Measurements from ENCODE around the gene STIM2.
"Not testable (repeated sequence)": the region's sequence is repeated elsewhere in the genome, so short reads cannot be mapped to it uniquely, and the experiment has no call there.

The STIM2 gene

DNA sequence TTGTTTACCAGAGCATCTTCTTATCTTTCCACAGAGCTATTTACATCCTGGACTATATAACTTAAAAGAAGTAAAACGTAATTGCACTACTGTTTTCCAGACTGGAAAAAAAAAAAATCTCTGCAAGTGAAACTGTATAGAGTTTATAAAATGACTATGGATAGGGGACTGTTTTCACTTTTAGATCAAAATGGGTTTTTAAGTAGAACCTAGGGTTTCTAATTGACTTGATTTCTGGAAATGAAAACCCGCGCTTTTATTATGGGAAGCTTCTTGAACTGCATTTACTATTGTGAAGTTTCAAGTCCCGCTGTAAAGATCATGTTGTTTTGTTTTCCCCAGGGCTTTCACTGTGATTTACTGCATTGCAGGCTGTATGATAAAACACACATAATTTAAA lies 162.7 kb downstream of the STIM2 start:
- no peak overlapping the region for H2BK15ac ChIP-seq (ENCODE audit: low read depth, poor library complexity, severe bottlenecking)

DNA sequence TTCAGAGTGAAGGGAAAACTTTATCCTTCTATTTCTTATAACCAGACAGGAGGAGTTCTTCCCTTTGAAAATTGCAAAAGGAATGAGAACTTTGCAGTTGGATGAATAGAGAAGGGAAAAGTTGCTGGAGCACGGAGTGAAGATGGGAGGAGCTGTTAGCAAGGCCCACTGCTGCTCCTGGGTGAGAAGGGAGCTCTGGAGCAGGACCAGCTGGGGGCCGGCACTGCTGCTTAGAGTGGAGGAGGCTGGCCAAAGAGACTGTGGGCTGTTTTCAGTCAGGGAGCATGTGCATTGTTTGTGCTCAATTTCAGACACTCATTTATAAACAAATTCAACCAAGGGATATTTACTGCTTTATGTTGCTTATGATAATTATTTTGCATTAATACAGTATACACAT lies 164.2 kb downstream of the STIM2 start:
- no peak overlapping the region for H2AFZ ChIP-seq (ENCODE audit: low read depth, low read length)
- H2BK15ac ChIP-seq (ENCODE audit: low read depth, poor library complexity, severe bottlenecking) = no peak overlapping the region
- WGBS = 0% methylated on average over 1 of the region's 2 CpGs
- no peak overlapping the region for H2BK5ac ChIP-seq (ENCODE audit: low read depth, low read length, poor library complexity, severe bottlenecking)
- no peak overlapping the region for H3K27ac ChIP-seq (ENCODE audit: low read length, poor library complexity, severe bottlenecking)
- H2BK12ac ChIP-seq (ENCODE audit: low read length in 2 of 2) = no peak overlapping the region
- DNase-seq = no peak
- H2AK5ac ChIP-seq (ENCODE audit: low read length, severe bottlenecking) = no peak overlapping the region
- no peak overlapping the region for H3K4ac ChIP-seq (ENCODE audit: low read depth in 1 of 2, low read length in 2 of 2)
- H2BK120ac ChIP-seq (ENCODE audit: low read depth, low read length) = no peak overlapping the region
- H3K27me3 ChIP-seq (ENCODE audit: control insufficient read depth in 1 of 2, insufficient read depth in 1 of 2, low read length in 2 of 2) = no peaks in the 10 kb centered on the region
- H3K9me3 ChIP-seq (ENCODE audit: control insufficient read depth, low read length) = no peaks in the 10 kb centered on the region
- H3K4me2 ChIP-seq (ENCODE audit: low read length, poor library complexity, severe bottlenecking) = peak overlapping the region; percentile 31
- H4K8ac ChIP-seq (ENCODE audit: low read length) = no peak overlapping the region
- no peak overlapping the region for H4K91ac ChIP-seq (ENCODE audit: low read length)
- peaks cover 4 to 26% of the 10 kb centered on the region in 2 experiments for H3K36me3 ChIP-seq (ENCODE audit: control insufficient read depth in 1 of 2, insufficient read depth in 2 of 2, low read depth in 1 of 2, low read length in 2 of 2)
- H3K18ac ChIP-seq (ENCODE audit: low read depth in 1 of 2, low read length in 2 of 2) = no peak overlapping the region
- no peak overlapping the region for H3K14ac ChIP-seq (ENCODE audit: low read length in 2 of 2)
- H3K23ac ChIP-seq (ENCODE audit: low read length in 2 of 2) = no peak overlapping the region
- no peaks in the 10 kb centered on the region for H3K79me1 ChIP-seq (replicated peaks; ENCODE audit: low read length, poor library complexity, severe bottlenecking)
- no peak overlapping the region for H3K9ac ChIP-seq (ENCODE audit: low read length)
- no peak overlapping the region for H3K4me3 ChIP-seq (ENCODE audit: insufficient read depth in 1 of 2, low read depth in 1 of 2, low read length in 2 of 2)
- H3K4me1 ChIP-seq (ENCODE audit: control insufficient read depth, insufficient read depth, low read depth, low read length) = peaks cover 1% of the 10 kb centered on the region

More for the DNA sequence above, 162.7 kb downstream of the STIM2 start:
- no peak overlapping the region for H3K14ac ChIP-seq (ENCODE audit: low read length in 2 of 2)
- no peak overlapping the region for H2BK5ac ChIP-seq (ENCODE audit: low read depth, low read length, poor library complexity, severe bottlenecking)
- no peaks in the 10 kb centered on the region for H3K27me3 ChIP-seq (ENCODE audit: control insufficient read depth in 1 of 2, insufficient read depth in 1 of 2, low read length in 2 of 2)
- no peak overlapping the region for H4K91ac ChIP-seq (ENCODE audit: low read length)
- H2AK5ac ChIP-seq (ENCODE audit: low read length, severe bottlenecking) = no peak overlapping the region
- no peak overlapping the region for H3K4me2 ChIP-seq (ENCODE audit: low read length, poor library complexity, severe bottlenecking)
- no peak overlapping the region for H3K23ac ChIP-seq (ENCODE audit: low read length in 2 of 2)
- H2BK120ac ChIP-seq (ENCODE audit: low read depth, low read length) = no peak overlapping the region
- no peak overlapping the region for H2BK12ac ChIP-seq (ENCODE audit: low read length in 2 of 2)
- no peak overlapping the region for H2AFZ ChIP-seq (ENCODE audit: low read depth, low read length)
- no peak overlapping the region for H4K8ac ChIP-seq (ENCODE audit: low read length)
- H3K9ac ChIP-seq (ENCODE audit: low read length) = no peak overlapping the region
- H3K79me1 ChIP-seq (replicated peaks; ENCODE audit: low read length, poor library complexity, severe bottlenecking) = no peaks in the 10 kb centered on the region
- peaks cover 1% of the 10 kb centered on the region for H3K4me1 ChIP-seq (ENCODE audit: control insufficient read depth, insufficient read depth, low read depth, low read length)
- no peak for DNase-seq
- no peaks in the 10 kb centered on the region for H3K9me3 ChIP-seq (ENCODE audit: control insufficient read depth, low read length)
- H3K4ac ChIP-seq (ENCODE audit: low read depth in 1 of 2, low read length in 2 of 2) = no peak overlapping the region
- 39% methylated on average over 4 of the region's 4 CpGs for WGBS
- H3K4me3 ChIP-seq (ENCODE audit: insufficient read depth in 1 of 2, low read depth in 1 of 2, low read length in 2 of 2) = no peak overlapping the region
- H3K27ac ChIP-seq (ENCODE audit: low read length, poor library complexity, severe bottlenecking) = no peak overlapping the region
- no peak overlapping the region for H3K18ac ChIP-seq (ENCODE audit: low read depth in 1 of 2, low read length in 2 of 2)
- H3K36me3 ChIP-seq (ENCODE audit: control insufficient read depth in 1 of 2, insufficient read depth in 2 of 2, low read depth in 1 of 2, low read length in 2 of 2) = peaks cover 4 to 40% of the 10 kb centered on the region in 2 experiments

DNA sequence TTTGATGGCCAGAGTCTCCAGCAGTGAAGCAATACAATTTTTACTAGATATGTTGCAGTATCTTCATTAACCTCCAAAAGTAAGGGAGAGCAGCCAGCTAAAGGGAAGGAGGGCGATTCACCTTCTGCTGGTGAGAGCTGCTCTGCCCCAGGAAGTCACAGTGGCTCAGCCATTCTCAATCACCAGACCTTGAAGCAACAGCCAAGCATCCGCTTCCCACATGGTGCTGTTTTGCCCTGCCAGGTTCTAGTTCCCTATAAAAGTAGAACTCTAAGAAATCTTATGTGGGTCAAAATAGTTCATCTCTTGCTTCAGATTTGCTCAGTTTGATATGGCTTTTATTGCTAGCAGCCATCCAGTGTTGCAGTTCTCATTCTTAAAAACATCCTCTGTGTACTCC lies 166.8 kb downstream of the STIM2 start:
- Histone ChIP-seq H2BK5ac (ENCODE audit: low read depth, low read length, poor library complexity, severe bottlenecking) (no peak overlapping the region), H3K4ac (ENCODE audit: low read depth in 1 of 2, low read length in 2 of 2) (no peak overlapping the region), H2AK5ac (ENCODE audit: low read length, severe bottlenecking) (no peak overlapping the region), H3K4me1 (ENCODE audit: control insufficient read depth, insufficient read depth, low read depth, low read length) (peaks cover 1% of the 10 kb centered on the region), H3K9ac (ENCODE audit: low read length) (no peak overlapping the region), H3K36me3 (ENCODE audit: control insufficient read depth in 1 of 2, insufficient read depth in 2 of 2, low read depth in 1 of 2, low read length in 2 of 2) (peaks cover 4 to 12% of the 10 kb centered on the region in 2 experiments), H2BK120ac (ENCODE audit: low read depth, low read length) (no peak overlapping the region), H3K79me1 (replicated peaks; ENCODE audit: low read length, poor library complexity, severe bottlenecking) (no peaks in the 10 kb centered on the region), H3K4me3 (ENCODE audit: insufficient read depth in 1 of 2, low read depth in 1 of 2, low read length in 2 of 2) (no peak overlapping the region), H2AFZ (ENCODE audit: low read depth, low read length) (no peak overlapping the region), H3K27ac (ENCODE audit: low read length, poor library complexity, severe bottlenecking) (no peak overlapping the region), H3K23ac (ENCODE audit: low read length in 2 of 2) (no peak overlapping the region), H2BK12ac (ENCODE audit: low read length in 2 of 2) (no peak overlapping the region), H4K91ac (ENCODE audit: low read length) (no peak overlapping the region), H4K8ac (ENCODE audit: low read length) (no peak overlapping the region), H3K18ac (ENCODE audit: low read depth in 1 of 2, low read length in 2 of 2) (no peak overlapping the region), H2BK15ac (ENCODE audit: low read depth, poor library complexity, severe bottlenecking) (no peak overlapping the region), H3K14ac (ENCODE audit: low read length in 2 of 2) (no peak overlapping the region), H3K27me3 (ENCODE audit: control insufficient read depth in 1 of 2, insufficient read depth in 1 of 2, low read length in 2 of 2) (peaks cover 0 to 6% of the 10 kb centered on the region in 2 experiments), H3K4me2 (ENCODE audit: low read length, poor library complexity, severe bottlenecking) (no peak overlapping the region), H3K9me3 (ENCODE audit: control insufficient read depth, low read length) (no peaks in the 10 kb centered on the region)
- no peak for DNase-seq
- WGBS = 83% methylated on average over 1 of the region's 2 CpGs

DNA sequence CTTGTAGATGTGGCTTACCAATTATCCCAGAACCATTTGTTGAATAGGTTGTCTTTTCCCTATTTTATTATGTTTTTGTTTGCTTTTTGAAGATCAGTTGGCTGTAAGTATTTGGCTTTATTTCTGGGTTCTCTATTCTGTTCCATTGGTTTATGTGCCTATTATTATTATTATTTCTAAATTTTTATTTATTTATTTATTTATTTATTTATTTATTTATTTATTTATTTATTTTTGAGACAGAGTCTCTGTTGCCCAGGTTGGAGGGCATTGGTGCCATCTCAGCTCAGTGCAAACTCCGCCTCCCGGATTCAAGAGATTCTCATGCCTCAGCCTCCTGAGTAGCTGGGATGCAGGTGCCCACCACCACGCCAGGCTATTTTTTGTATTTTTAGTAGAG lies 174.5 kb downstream of the STIM2 start:
- H3K9me3 ChIP-seq (ENCODE audit: control insufficient read depth, low read length); H2BK12ac ChIP-seq (ENCODE audit: low read length in 2 of 2); H4K91ac ChIP-seq (ENCODE audit: low read length); H3K4me1 ChIP-seq (ENCODE audit: control insufficient read depth, insufficient read depth, low read depth, low read length); H3K27ac ChIP-seq (ENCODE audit: low read length, poor library complexity, severe bottlenecking); H2BK5ac ChIP-seq (ENCODE audit: low read depth, low read length, poor library complexity, severe bottlenecking); H4K8ac ChIP-seq (ENCODE audit: low read length); H2BK15ac ChIP-seq (ENCODE audit: low read depth, poor library complexity, severe bottlenecking); H2BK120ac ChIP-seq (ENCODE audit: low read depth, low read length); H3K18ac ChIP-seq (ENCODE audit: low read depth in 1 of 2, low read length in 2 of 2); H3K9ac ChIP-seq (ENCODE audit: low read length); DNase-seq; H3K23ac ChIP-seq (ENCODE audit: low read length in 2 of 2); H3K36me3 ChIP-seq (ENCODE audit: control insufficient read depth in 1 of 2, insufficient read depth in 2 of 2, low read depth in 1 of 2, low read length in 2 of 2); H3K79me1 ChIP-seq (replicated peaks; ENCODE audit: low read length, poor library complexity, severe bottlenecking); H3K14ac ChIP-seq (ENCODE audit: low read length in 2 of 2); H2AK5ac ChIP-seq (ENCODE audit: low read length, severe bottlenecking); H3K4ac ChIP-seq (ENCODE audit: low read depth in 1 of 2, low read length in 2 of 2); H2AFZ ChIP-seq (ENCODE audit: low read depth, low read length); H3K4me3 ChIP-seq (ENCODE audit: insufficient read depth in 1 of 2, low read depth in 1 of 2, low read length in 2 of 2); H3K4me2 ChIP-seq (ENCODE audit: low read length, poor library complexity, severe bottlenecking): not testable (repeated sequence)
- peaks cover 0 to 21% of the 10 kb centered on the region in 2 experiments for H3K27me3 ChIP-seq (ENCODE audit: control insufficient read depth in 1 of 2, insufficient read depth in 1 of 2, low read length in 2 of 2)
- WGBS = 32% methylated on average over 3 of the region's 3 CpGs

Measured in mesenchymal stem cell (in vitro differentiated cells and primary cell).